ENCODE results near the gene CLDN8.

GRCh38 chr21:30243691-30244090, 27.8 kb upstream of the CLDN8 start:
- no peak for TF ChIP-seq CTCF (IDR thresholded peaks at IDR 0.05)
- no peak for TF ChIP-seq POLR2A (IDR thresholded peaks at IDR 0.05)
